PC-3 (cell line): Measurements from ENCODE around the gene BCR.

Experiments used
- CTCF ChIP-seq: fragments of 300-600 bp; sonication (generic); conservative IDR thresholded peaks from 2 replicates; pipeline ENCODE4 v1.5.1; 2017; ENCODE audit warnings: antibody characterized with exemption, low read depth, mild to moderate bottlenecking, low read length
- EZH2 ChIP-seq: fragments of 300-600 bp; sonication (generic); IDR thresholded peaks from one replicate; pipeline ENCODE4 v1.6.1; 2017; ENCODE audit warnings: antibody characterized with exemption, mild to moderate bottlenecking, low read length; ENCODE audit not compliant: unreplicated experiment
- EZH2phosphoT487 ChIP-seq: fragments of 300-600 bp; sonication (generic); IDR thresholded peaks from 2 replicates; pipeline ENCODE4 v1.6.1; 2018; ENCODE audit warnings: mild to moderate bottlenecking, antibody characterized with exemption, low read length, borderline replicate concordance

DNA sequence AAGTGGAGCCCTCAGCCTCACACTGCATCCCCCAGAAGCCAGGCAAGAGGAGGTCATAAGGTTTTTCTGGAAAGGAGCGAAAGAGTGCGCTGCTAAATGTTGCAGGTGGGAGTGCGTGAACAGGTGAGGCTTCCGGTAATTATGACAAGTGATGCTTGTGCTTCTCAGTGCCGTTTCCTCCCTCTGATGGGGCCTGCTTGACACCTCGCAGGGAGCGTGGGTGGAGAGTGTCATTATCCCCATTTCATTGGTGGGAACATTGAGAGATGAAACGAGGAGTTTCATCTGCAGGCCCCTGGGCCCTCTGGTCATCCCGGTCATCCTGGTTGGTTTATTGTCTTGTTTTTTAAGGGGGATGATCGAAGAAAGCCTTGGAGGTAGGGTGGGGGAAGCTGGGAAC is 57.5 kb downstream of the BCR start:
- TF ChIP-seq CTCF = no peak
- TF ChIP-seq EZH2 = no peak
- no peak for TF ChIP-seq EZH2phosphoT487
